SK-N-SH treated with all-trans-retinoic acid at 6 μM for 48 hours (cell line): ENCODE data around the gene DUSP7.

Experiments used
- ATAC-seq: fragments of 200-7000 bp; cut with Tn5 transposase; 3 replicates; pipeline ENCODE4 v1.9.1; 2020; ENCODE audit warnings: mild to moderate bottlenecking, moderate library complexity
- CREB5 ChIP-seq: fragments of 250-450 bp; sonication (Bioruptor Pico); IDR thresholded peaks from 2 replicates; pipeline ENCODE4 v1.5.1; 2020; ENCODE audit warnings: low read depth, mild to moderate bottlenecking, moderate library complexity
- CSRNP3 ChIP-seq: fragments of 250-450 bp; sonication (Bioruptor Pico); IDR thresholded peaks from 2 replicates; pipeline ENCODE4 v1.5.1; 2021; ENCODE audit warnings: mild to moderate bottlenecking, moderate library complexity
- ESRRG ChIP-seq: fragments of 250-450 bp; sonication (Bioruptor Pico); IDR thresholded peaks from 2 replicates; pipeline ENCODE4 v1.6.1; 2021; ENCODE audit warnings: mild to moderate bottlenecking
- OSR1 ChIP-seq: fragments of 250-450 bp; sonication (Bioruptor Pico); IDR thresholded peaks from 2 replicates; pipeline ENCODE4 v1.8.0; 2022; ENCODE audit warnings: moderate library complexity, mild to moderate bottlenecking, inconsistent platforms
- PATZ1 ChIP-seq: fragments of 250-450 bp; sonication (Bioruptor Pico); IDR thresholded peaks from 2 replicates; pipeline ENCODE4 v1.8.0; 2020; ENCODE audit warnings: mild to moderate bottlenecking, moderate library complexity, borderline replicate concordance
- POU6F1 ChIP-seq: fragments of 250-450 bp; sonication (Bioruptor Pico); IDR thresholded peaks from 2 replicates; pipeline ENCODE4 v1.8.0; 2021; ENCODE audit warnings: low read depth, mild to moderate bottlenecking, moderate library complexity, borderline replicate concordance
- PPARA ChIP-seq: fragments of 250-450 bp; sonication (Bioruptor Pico); IDR thresholded peaks from 2 replicates; pipeline ENCODE4 v1.5.0; 2020; ENCODE audit warnings: mild to moderate bottlenecking, borderline replicate concordance
- SNAI2 ChIP-seq: fragments of 250-450 bp; sonication (Bioruptor Pico); IDR thresholded peaks from 2 replicates; pipeline ENCODE4 v1.5.0; 2020; ENCODE audit warnings: mild to moderate bottlenecking, moderate library complexity
- ZC3H10 ChIP-seq: fragments of 250-450 bp; sonication (Bioruptor Pico); IDR thresholded peaks from 2 replicates; pipeline ENCODE4 v1.5.1; 2021; ENCODE audit warnings: mild to moderate bottlenecking, moderate library complexity
- ZFP3 ChIP-seq: fragments of 250-450 bp; sonication (Bioruptor Pico); IDR thresholded peaks from 2 replicates; pipeline ENCODE4 v1.5.0; 2020; ENCODE audit warnings: mild to moderate bottlenecking, moderate library complexity
- ZFP30 ChIP-seq: fragments of 450-650 bp; formaldehyde crosslinking; IDR thresholded peaks from 2 replicates; pipeline ENCODE4 v1.5.0; 2022; ENCODE audit warnings: mild to moderate bottlenecking, moderate library complexity
- ZNF565 ChIP-seq: fragments of 450-650 bp; formaldehyde crosslinking; conservative IDR thresholded peaks from 2 replicates; pipeline ENCODE4 v1.5.0; 2020; ENCODE audit warnings: low read depth, mild to moderate bottlenecking, moderate library complexity
- TF ChIP-seq, protein P1 (sequence below): fragments of 250-450 bp; sonication (Bioruptor Pico); IDR thresholded peaks from 2 replicates; pipeline ENCODE4 v1.5.0; 2020; ENCODE audit warnings: mild to moderate bottlenecking, moderate library complexity

Gene DUSP7

DNA sequence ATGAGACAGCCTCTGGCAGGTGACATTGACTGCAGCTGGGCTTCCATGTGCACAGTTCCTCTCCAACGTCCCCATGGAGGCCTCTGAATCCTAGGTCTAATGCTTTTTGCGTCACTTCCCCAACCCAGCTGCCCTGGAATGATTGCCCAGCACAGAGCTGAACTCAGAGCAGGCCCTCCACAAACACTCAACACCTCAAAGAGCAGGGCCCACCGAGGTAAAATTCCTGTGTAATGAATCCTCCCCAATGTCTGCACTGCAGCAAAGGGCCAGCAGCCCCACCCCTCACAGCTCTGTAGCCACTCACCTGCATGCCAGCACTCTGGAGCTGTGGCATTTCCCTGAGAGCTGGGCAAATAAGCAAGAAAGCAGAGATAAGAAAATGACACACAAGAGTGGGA is 42.6 kb upstream of the DUSP7 start:
- no peak for ATAC-seq
- no peak for TF ChIP-seq OSR1 (CRISPR knock-in tag)
- no peak for TF ChIP-seq CSRNP3 (CRISPR knock-in tag)
- no peak for TF ChIP-seq PATZ1 (CRISPR knock-in tag)
- TF ChIP-seq ZFP3 (CRISPR knock-in tag) = no peak
- no peak for TF ChIP-seq SNAI2 (CRISPR knock-in tag)
- TF ChIP-seq ZC3H10 (CRISPR knock-in tag) = no peak
- TF ChIP-seq ZNF565 = no peak
- TF ChIP-seq, protein P1, sequence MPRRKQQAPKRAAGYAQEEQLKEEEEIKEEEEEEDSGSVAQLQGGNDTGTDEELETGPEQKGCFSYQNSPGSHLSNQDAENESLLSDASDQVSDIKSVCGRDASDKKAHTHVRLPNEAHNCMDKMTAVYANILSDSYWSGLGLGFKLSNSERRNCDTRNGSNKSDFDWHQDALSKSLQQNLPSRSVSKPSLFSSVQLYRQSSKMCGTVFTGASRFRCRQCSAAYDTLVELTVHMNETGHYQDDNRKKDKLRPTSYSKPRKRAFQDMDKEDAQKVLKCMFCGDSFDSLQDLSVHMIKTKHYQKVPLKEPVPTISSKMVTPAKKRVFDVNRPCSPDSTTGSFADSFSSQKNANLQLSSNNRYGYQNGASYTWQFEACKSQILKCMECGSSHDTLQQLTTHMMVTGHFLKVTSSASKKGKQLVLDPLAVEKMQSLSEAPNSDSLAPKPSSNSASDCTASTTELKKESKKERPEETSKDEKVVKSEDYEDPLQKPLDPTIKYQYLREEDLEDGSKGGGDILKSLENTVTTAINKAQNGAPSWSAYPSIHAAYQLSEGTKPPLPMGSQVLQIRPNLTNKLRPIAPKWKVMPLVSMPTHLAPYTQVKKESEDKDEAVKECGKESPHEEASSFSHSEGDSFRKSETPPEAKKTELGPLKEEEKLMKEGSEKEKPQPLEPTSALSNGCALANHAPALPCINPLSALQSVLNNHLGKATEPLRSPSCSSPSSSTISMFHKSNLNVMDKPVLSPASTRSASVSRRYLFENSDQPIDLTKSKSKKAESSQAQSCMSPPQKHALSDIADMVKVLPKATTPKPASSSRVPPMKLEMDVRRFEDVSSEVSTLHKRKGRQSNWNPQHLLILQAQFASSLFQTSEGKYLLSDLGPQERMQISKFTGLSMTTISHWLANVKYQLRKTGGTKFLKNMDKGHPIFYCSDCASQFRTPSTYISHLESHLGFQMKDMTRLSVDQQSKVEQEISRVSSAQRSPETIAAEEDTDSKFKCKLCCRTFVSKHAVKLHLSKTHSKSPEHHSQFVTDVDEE (CRISPR knock-in tag) = no peak
- TF ChIP-seq CREB5 (CRISPR knock-in tag) = no peak
- no peak for TF ChIP-seq ESRRG (CRISPR knock-in tag)

DNA sequence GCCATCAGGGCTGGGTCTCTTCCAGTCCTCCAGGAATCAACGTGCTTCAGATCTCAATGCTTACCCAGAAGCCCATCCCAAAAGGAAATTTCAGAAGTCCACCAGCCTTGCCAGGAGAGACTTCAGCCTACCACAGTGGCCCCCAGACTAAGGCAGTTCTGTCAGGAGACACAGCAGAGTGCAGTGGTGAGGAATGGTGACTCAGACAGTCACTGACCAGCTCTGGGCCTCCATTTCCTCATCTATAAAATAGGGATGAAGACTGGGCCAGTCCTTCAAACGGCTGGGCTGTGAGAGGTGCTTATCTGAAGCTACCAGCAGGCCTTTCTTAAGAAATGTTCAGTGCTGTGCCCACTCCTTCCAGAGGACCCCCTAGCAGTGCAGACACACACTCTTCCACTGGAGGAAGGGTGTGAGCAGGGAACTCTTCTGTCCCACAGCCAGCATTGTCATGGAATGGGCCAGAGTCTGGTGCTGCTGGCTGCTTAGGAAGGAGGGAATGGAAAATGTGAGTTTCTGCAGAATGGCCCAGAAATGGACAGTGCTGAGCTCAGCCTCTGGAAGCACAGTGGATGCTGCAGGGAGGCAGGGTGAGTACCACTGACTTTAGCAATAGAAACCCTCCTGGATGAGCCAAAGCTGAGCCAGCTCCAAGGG is 41.6 kb upstream of the DUSP7 start:
- ATAC-seq = no peak
- TF ChIP-seq ZFP30 (no peak), POU6F1 (CRISPR knock-in tag) (no peak), CSRNP3 (CRISPR knock-in tag) (no peak)
- TF ChIP-seq, protein P1 (CRISPR knock-in tag) = no peak

DNA sequence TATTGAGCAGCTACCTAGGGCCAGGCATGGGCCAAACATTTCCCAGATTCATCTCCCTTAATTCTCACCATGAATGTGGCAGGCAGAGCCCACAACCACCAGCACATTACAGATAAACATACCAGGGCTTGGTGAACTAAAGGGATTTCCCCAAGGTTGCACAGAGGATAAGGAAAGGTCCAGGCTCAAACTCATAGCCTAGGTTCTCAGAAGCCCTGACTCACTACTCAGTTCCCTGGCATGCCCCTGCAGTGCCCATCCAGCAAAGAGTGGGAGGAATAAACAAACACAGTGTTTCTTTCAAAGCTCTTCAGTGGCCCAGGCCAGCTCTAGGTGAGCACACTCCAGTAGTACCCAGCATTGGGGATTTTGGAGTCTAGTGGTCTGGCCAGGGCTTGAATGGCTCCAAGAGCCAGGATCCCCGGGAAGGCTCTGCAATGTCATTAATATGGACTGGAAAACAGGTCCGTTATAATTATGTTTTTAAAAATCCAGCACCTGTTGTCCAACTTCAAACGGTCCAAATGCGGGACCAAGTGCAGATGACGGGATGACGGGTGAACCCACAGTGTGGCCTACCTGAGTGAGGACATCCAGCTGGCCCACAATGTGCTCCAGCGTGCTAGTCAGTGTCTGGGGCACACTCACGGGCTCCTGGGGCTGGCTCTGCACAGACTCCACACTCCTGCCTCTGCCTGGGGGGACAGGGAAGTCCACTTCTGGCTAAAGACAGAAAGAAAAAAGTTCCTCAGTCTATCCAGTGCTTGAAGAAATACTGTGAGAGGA is 39.8 kb upstream of the DUSP7 start:
- ATAC-seq = no peak
- TF ChIP-seq POU6F1 (CRISPR knock-in tag) (no peak), PPARA (no peak), CSRNP3 (CRISPR knock-in tag) (no peak), CREB5 (CRISPR knock-in tag) (no peak)
